HEK293 (cell line): ENCODE measurements around the gene PKM.
A peak's percentile ranks its signal among the peaks of the same experiment; 100 is the strongest.

ENCODE experiments used
- GLI4 ChIP-seq: fragments of 450-650 bp; formaldehyde crosslinking; IDR thresholded peaks from 2 replicates; pipeline ENCODE4 v1.5.1; 2016; ENCODE audit warnings: missing biosample characterization, missing genetic modification characterization
- TRIM28 ChIP-seq: IDR thresholded peaks from 2 replicates; pipeline ENCODE4 v1.6.1; 2011; ENCODE audit warnings: low read length, control low read depth, borderline replicate concordance
- ZBTB1 ChIP-seq: fragments of 450-650 bp; formaldehyde crosslinking; IDR thresholded peaks from 2 replicates; pipeline ENCODE4 v1.5.1; 2016; ENCODE audit warnings: missing biosample characterization, missing genetic modification characterization
- ZFHX2 ChIP-seq: fragments of 450-650 bp; formaldehyde crosslinking; conservative IDR thresholded peaks from 2 replicates; pipeline ENCODE4 v1.5.1; 2016; ENCODE audit warnings: missing biosample characterization, missing genetic modification characterization
- ZFP3 ChIP-seq: fragments of 450-650 bp; formaldehyde crosslinking; IDR thresholded peaks from 2 replicates; pipeline ENCODE4 v1.5.1; 2016; ENCODE audit warnings: low read depth, missing biosample characterization, missing genetic modification characterization
- ZFP69B ChIP-seq: fragments of 450-650 bp; formaldehyde crosslinking; IDR thresholded peaks from 2 replicates; pipeline ENCODE4 v1.5.1; 2016; ENCODE audit warnings: missing biosample characterization, missing genetic modification characterization
- ZNF10 ChIP-seq: fragments of 450-650 bp; formaldehyde crosslinking; IDR thresholded peaks from 2 replicates; pipeline ENCODE4 v1.5.1; 2017; ENCODE audit warnings: missing biosample characterization, missing genetic modification characterization
- ZNF112 ChIP-seq: fragments of 450-650 bp; formaldehyde crosslinking; IDR thresholded peaks from 2 replicates; pipeline ENCODE4 v1.5.0; 2017; ENCODE audit warnings: missing biosample characterization, missing genetic modification characterization
- ZNF146 ChIP-seq: fragments of 450-650 bp; formaldehyde crosslinking; IDR thresholded peaks from 2 replicates; pipeline ENCODE4 v1.5.1; 2016; ENCODE audit warnings: missing biosample characterization, missing genetic modification characterization
- ZNF16 ChIP-seq: fragments of 450-650 bp; formaldehyde crosslinking; IDR thresholded peaks from 2 replicates; pipeline ENCODE4 v1.5.1; 2016; ENCODE audit warnings: low read depth, missing biosample characterization, missing genetic modification characterization
- ZNF2 ChIP-seq: fragments of 450-650 bp; formaldehyde crosslinking; IDR thresholded peaks from 2 replicates; pipeline ENCODE4 v1.5.1; 2016; ENCODE audit warnings: missing biosample characterization, missing genetic modification characterization
- ZNF214 ChIP-seq: fragments of 450-650 bp; formaldehyde crosslinking; IDR thresholded peaks from 2 replicates; pipeline ENCODE4 v1.5.1; 2017; ENCODE audit warnings: missing biosample characterization, mild to moderate bottlenecking, missing genetic modification characterization, borderline replicate concordance
- ZNF239 ChIP-seq: fragments of 450-650 bp; formaldehyde crosslinking; IDR thresholded peaks from 2 replicates; pipeline ENCODE4 v1.5.1; 2016; ENCODE audit warnings: missing biosample characterization, missing genetic modification characterization
- ZNF248 ChIP-seq: fragments of 450-650 bp; formaldehyde crosslinking; IDR thresholded peaks from 2 replicates; pipeline ENCODE4 v1.5.1; 2017; ENCODE audit warnings: missing biosample characterization, missing genetic modification characterization
- ZNF404 ChIP-seq: fragments of 450-650 bp; formaldehyde crosslinking; IDR thresholded peaks from 2 replicates; pipeline ENCODE4 v1.5.1; 2017; ENCODE audit warnings: missing biosample characterization, missing genetic modification characterization
- ZNF501 ChIP-seq: fragments of 450-650 bp; formaldehyde crosslinking; IDR thresholded peaks from 2 replicates; pipeline ENCODE4 v1.5.1; 2016; ENCODE audit warnings: missing biosample characterization, missing genetic modification characterization
- ZNF530 ChIP-seq: fragments of 450-650 bp; formaldehyde crosslinking; IDR thresholded peaks from 2 replicates; pipeline ENCODE4 v1.5.1; 2016; ENCODE audit warnings: low read depth, missing biosample characterization, missing genetic modification characterization
- ZNF610 ChIP-seq: fragments of 450-650 bp; formaldehyde crosslinking; IDR thresholded peaks from 2 replicates; pipeline ENCODE4 v1.5.1; 2016; ENCODE audit warnings: missing biosample characterization, missing genetic modification characterization, borderline replicate concordance
- ZNF621 ChIP-seq: fragments of 450-650 bp; formaldehyde crosslinking; IDR thresholded peaks from 2 replicates; pipeline ENCODE4 v1.5.1; 2017; ENCODE audit warnings: missing biosample characterization, missing genetic modification characterization
- ZNF660 ChIP-seq: fragments of 450-650 bp; IDR thresholded peaks from 2 replicates; pipeline ENCODE4 v1.5.1; 2018; ENCODE audit warnings: missing biosample characterization, mild to moderate bottlenecking, missing genetic modification characterization
- ZNF707 ChIP-seq: fragments of 450-650 bp; formaldehyde crosslinking; IDR thresholded peaks from 2 replicates; pipeline ENCODE4 v1.5.1; 2016; ENCODE audit warnings: missing biosample characterization, missing genetic modification characterization
- ZNF837 ChIP-seq: fragments of 450-650 bp; formaldehyde crosslinking; IDR thresholded peaks from 2 replicates; pipeline ENCODE4 v1.5.1; 2016; ENCODE audit warnings: missing biosample characterization, missing genetic modification characterization
- ZSCAN16 ChIP-seq: fragments of 450-650 bp; formaldehyde crosslinking; IDR thresholded peaks from 2 replicates; pipeline ENCODE4 v1.5.1; 2016; ENCODE audit warnings: missing biosample characterization, missing genetic modification characterization
- ZSCAN23 ChIP-seq: fragments of 450-650 bp; formaldehyde crosslinking; IDR thresholded peaks from 2 replicates; pipeline ENCODE4 v1.5.1; 2016; ENCODE audit warnings: missing biosample characterization, missing genetic modification characterization
- TF ChIP-seq, protein P1 (sequence below): fragments of 450-650 bp; formaldehyde crosslinking; IDR thresholded peaks from 2 replicates; pipeline ENCODE4 v1.5.1; 2016; ENCODE audit warnings: missing biosample characterization, missing genetic modification characterization
- TF ChIP-seq, protein P2 (sequence below): fragments of 450-650 bp; formaldehyde crosslinking; IDR thresholded peaks from 2 replicates; pipeline ENCODE4 v1.5.1; 2016; ENCODE audit warnings: missing biosample characterization, missing genetic modification characterization
- TF ChIP-seq, protein P3 (sequence below): fragments of 450-650 bp; formaldehyde crosslinking; IDR thresholded peaks from 2 replicates; pipeline ENCODE4 v1.5.1; 2017; ENCODE audit warnings: missing biosample characterization, missing genetic modification characterization
- TF ChIP-seq, protein P4 (sequence below): fragments of 450-650 bp; formaldehyde crosslinking; optimal IDR thresholded peaks from 2 replicates; pipeline ENCODE3; 2016; ENCODE audit warnings: missing biosample characterization, mild to moderate bottlenecking, missing genetic modification characterization
- TF ChIP-seq, protein P5 (sequence below): fragments of 450-650 bp; formaldehyde crosslinking; IDR thresholded peaks from 2 replicates; pipeline ENCODE4 v1.5.1; 2016; ENCODE audit warnings: missing biosample characterization, missing genetic modification characterization
- TF ChIP-seq, protein P6 (sequence below): fragments of 450-650 bp; formaldehyde crosslinking; IDR thresholded peaks from 2 replicates; pipeline ENCODE4 v1.5.1; 2016; ENCODE audit warnings: missing biosample characterization, missing genetic modification characterization, borderline replicate concordance
- TF ChIP-seq, protein P7 (sequence below): fragments of 450-650 bp; formaldehyde crosslinking; IDR thresholded peaks from 2 replicates; pipeline ENCODE4 v1.5.1; 2016; ENCODE audit warnings: missing biosample characterization, missing genetic modification characterization

The PKM gene

DNA sequence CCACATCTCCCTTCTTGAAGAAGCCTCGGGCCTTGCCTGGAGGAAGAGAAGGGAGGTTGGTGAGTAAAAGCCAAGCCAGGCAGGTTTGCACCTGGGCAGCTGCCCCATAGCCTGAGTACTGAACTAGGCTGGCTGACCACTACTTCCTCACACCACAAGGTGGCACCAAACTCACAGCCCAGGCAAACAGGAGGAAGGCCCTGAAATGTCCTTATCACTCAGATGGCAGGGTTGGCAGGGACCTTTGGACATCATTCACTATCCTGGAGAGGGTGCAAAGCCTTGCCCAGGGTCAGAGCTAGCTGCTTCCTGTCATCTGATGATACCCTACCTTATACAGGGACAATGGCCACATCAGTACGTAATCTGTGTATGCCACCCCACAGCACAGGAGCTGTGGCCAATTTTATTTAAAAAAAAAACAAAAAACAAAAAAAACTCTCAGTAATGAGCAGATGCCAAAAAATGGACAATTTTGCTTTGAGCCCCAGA, 31.2 kb downstream of the PKM start (continued):
- TF ChIP-seq, protein P1, sequence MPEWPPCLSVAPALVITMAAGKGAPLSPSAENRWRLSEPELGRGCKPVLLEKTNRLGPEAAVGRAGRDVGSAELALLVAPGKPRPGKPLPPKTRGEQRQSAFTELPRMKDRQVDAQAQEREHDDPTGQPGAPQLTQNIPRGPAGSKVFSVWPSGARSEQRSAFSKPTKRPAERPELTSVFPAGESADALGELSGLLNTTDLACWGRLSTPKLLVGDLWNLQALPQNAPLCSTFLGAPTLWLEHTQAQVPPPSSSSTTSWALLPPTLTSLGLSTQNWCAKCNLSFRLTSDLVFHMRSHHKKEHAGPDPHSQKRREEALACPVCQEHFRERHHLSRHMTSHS (tag by site-specific recombination), result no peak
- peak; percentile 94 for TF ChIP-seq ZNF239 (tag by site-specific recombination)
- TF ChIP-seq ZNF660 (tag by site-specific recombination), result peak; percentile 92
- no peak for TF ChIP-seq ZFP69B
- TF ChIP-seq, protein P2, sequence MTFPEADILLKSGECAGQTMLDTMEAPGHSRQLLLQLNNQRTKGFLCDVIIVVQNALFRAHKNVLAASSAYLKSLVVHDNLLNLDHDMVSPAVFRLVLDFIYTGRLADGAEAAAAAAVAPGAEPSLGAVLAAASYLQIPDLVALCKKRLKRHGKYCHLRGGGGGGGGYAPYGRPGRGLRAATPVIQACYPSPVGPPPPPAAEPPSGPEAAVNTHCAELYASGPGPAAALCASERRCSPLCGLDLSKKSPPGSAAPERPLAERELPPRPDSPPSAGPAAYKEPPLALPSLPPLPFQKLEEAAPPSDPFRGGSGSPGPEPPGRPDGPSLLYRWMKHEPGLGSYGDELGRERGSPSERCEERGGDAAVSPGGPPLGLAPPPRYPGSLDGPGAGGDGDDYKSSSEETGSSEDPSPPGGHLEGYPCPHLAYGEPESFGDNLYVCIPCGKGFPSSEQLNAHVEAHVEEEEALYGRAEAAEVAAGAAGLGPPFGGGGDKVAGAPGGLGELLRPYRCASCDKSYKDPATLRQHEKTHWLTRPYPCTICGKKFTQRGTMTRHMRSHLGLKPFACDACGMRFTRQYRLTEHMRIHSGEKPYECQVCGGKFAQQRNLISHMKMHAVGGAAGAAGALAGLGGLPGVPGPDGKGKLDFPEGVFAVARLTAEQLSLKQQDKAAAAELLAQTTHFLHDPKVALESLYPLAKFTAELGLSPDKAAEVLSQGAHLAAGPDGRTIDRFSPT, result peak; percentile 46; the same call in 1 of the 2 replicates
- TF ChIP-seq TRIM28, result no peak
- no peak for TF ChIP-seq ZSCAN16
- no peak for TF ChIP-seq ZNF112
- TF ChIP-seq, protein P3, sequence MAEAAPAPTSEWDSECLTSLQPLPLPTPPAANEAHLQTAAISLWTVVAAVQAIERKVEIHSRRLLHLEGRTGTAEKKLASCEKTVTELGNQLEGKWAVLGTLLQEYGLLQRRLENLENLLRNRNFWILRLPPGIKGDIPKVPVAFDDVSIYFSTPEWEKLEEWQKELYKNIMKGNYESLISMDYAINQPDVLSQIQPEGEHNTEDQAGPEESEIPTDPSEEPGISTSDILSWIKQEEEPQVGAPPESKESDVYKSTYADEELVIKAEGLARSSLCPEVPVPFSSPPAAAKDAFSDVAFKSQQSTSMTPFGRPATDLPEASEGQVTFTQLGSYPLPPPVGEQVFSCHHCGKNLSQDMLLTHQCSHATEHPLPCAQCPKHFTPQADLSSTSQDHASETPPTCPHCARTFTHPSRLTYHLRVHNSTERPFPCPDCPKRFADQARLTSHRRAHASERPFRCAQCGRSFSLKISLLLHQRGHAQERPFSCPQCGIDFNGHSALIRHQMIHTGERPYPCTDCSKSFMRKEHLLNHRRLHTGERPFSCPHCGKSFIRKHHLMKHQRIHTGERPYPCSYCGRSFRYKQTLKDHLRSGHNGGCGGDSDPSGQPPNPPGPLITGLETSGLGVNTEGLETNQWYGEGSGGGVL (tag by site-specific recombination), result no peak
- no peak for TF ChIP-seq ZNF16 (tag by site-specific recombination)
- no peak for TF ChIP-seq ZBTB1 (tag by site-specific recombination)
- no peak for TF ChIP-seq ZNF146 (tag by site-specific recombination)
- TF ChIP-seq, protein P4, sequence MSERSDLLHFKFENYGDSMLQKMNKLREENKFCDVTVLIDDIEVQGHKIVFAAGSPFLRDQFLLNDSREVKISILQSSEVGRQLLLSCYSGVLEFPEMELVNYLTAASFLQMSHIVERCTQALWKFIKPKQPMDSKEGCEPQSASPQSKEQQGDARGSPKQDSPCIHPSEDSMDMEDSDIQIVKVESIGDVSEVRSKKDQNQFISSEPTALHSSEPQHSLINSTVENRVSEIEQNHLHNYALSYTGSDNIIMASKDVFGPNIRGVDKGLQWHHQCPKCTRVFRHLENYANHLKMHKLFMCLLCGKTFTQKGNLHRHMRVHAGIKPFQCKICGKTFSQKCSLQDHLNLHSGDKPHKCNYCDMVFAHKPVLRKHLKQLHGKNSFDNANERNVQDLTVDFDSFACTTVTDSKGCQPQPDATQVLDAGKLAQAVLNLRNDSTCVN, result no peak
- peak; percentile 70; the same call in 1 of the 2 replicates for TF ChIP-seq ZNF707 (tag by site-specific recombination)
- TF ChIP-seq ZNF837 (tag by site-specific recombination), result no peak
- TF ChIP-seq ZFP3 (tag by site-specific recombination), result no peak
- TF ChIP-seq, protein P5, sequence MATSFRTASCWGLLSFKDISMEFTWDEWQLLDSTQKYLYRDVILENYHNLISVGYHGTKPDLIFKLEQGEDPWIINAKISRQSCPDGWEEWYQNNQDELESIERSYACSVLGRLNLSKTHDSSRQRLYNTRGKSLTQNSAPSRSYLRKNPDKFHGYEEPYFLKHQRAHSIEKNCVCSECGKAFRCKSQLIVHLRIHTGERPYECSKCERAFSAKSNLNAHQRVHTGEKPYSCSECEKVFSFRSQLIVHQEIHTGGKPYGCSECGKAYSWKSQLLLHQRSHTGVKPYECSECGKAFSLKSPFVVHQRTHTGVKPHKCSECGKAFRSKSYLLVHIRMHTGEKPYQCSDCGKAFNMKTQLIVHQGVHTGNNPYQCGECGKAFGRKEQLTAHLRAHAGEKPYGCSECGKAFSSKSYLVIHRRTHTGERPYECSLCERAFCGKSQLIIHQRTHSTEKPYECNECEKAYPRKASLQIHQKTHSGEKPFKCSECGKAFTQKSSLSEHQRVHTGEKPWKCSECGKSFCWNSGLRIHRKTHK (tag by site-specific recombination), result no peak
- TF ChIP-seq ZNF2, result peak; percentile 89
- TF ChIP-seq ZFHX2 (tag by site-specific recombination), result no peak
- TF ChIP-seq ZNF610 (tag by site-specific recombination), result no peak
- TF ChIP-seq, protein P6, sequence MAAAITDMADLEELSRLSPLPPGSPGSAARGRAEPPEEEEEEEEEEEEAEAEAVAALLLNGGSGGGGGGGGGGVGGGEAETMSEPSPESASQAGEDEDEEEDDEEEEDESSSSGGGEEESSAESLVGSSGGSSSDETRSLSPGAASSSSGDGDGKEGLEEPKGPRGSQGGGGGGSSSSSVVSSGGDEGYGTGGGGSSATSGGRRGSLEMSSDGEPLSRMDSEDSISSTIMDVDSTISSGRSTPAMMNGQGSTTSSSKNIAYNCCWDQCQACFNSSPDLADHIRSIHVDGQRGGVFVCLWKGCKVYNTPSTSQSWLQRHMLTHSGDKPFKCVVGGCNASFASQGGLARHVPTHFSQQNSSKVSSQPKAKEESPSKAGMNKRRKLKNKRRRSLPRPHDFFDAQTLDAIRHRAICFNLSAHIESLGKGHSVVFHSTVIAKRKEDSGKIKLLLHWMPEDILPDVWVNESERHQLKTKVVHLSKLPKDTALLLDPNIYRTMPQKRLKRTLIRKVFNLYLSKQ, result no peak
- TF ChIP-seq ZNF10, result peak; percentile 53; the same call in 1 of the 2 replicates
- no peak for TF ChIP-seq ZNF530 (tag by site-specific recombination)
- no peak for TF ChIP-seq ZNF404 (tag by site-specific recombination)
- TF ChIP-seq, protein P7, sequence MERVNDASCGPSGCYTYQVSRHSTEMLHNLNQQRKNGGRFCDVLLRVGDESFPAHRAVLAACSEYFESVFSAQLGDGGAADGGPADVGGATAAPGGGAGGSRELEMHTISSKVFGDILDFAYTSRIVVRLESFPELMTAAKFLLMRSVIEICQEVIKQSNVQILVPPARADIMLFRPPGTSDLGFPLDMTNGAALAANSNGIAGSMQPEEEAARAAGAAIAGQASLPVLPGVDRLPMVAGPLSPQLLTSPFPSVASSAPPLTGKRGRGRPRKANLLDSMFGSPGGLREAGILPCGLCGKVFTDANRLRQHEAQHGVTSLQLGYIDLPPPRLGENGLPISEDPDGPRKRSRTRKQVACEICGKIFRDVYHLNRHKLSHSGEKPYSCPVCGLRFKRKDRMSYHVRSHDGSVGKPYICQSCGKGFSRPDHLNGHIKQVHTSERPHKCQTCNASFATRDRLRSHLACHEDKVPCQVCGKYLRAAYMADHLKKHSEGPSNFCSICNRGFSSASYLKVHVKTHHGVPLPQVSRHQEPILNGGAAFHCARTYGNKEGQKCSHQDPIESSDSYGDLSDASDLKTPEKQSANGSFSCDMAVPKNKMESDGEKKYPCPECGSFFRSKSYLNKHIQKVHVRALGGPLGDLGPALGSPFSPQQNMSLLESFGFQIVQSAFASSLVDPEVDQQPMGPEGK (tag by site-specific recombination), result peak; percentile 34; the same call in 1 of the 2 replicates
- peak; percentile 75 for TF ChIP-seq ZNF501 (tag by site-specific recombination)
- no peak for TF ChIP-seq ZNF214
- TF ChIP-seq ZNF621, result no peak
- TF ChIP-seq ZNF248 (tag by site-specific recombination), result no peak
- no peak for TF ChIP-seq ZSCAN23 (tag by site-specific recombination)
- no peak for TF ChIP-seq GLI4
